GM19467 (cell line): ENCODE data around the gene LINC01488.

Experiments
- ATAC-seq: cut with Tn5 transposase; IDR thresholded peaks from one replicate; pipeline ENCODE4 v1.9.1; 2021; ENCODE audit warnings: mild to moderate bottlenecking, moderate library complexity; ENCODE audit not compliant: unreplicated experiment

Gene LINC01488

GRCh38 chr11:69481393-69481844, at the start of gene LINC01488:
LINC01488 (plus strand) TSS chr11:69481663.
- no peak for ATAC-seq

- no peak for ATAC-seq
These were observed 49.3 kb upstream of the LINC01488 start for GRCh38 chr11:69431893-69432738.

DNA sequence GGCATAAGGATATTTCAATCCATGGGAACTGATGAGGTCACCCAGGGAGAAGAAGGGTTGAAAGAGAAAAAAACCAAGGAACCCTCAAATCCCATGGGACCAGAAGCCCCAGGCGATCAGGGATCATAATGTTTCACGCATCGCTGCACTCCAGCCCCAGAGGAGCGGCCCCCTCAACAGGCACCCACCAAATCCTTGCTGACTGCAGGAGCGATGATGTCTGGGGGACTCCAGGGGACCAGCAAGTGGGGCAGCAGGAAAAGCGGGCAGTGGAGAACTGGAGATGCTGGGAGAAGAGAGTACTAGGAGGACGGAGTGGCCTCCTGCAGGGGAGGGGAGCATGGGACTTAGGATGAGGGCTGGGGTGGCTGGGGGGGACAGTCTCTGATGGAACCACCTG, 47.7 kb upstream of the LINC01488 start:
- ATAC-seq, result no peak

GRCh38 chr11:69434471-69434931, 47.0 kb upstream of the LINC01488 start:
- ATAC-seq, result no peak

DNA sequence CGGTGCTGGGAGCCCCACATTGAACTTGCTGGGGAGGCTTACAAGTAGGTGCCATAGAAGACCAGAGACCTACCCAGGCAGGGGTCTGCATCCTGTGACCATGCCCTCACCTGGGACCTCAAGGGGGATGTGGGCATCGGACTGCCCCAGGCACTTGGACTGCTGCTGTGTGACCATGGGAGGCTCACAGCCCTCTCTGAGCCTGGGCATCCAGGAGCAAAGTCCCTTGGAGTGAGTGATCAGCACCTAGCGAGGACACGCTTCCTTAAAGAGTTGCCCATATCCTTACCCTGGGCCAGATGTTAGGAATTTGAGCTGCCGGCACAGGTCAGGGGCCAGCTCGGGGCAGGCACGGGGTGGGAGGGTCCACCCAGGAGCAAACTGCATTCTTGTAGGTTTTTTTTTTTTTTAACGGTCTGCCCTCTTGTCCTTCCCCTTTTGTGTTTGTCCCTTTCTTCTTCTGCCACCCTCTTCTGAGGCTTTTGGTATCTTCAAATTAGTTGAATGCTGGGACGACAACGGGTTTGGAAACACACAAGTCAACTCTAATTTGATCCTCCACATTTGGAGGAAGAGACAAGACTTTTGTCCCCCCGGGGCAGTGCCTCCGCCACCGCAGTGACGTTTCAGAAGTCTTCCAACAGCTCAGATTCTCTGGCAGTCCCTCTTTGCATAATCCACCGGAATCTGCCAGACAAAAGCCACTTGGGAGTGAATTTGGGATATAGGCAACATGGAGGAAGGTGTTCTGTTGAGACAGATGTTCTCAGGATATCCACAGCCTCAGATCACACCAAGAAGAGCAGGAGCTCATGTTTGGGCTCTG, 46.1 kb upstream of the LINC01488 start:
- ATAC-seq, result no peak

DNA sequence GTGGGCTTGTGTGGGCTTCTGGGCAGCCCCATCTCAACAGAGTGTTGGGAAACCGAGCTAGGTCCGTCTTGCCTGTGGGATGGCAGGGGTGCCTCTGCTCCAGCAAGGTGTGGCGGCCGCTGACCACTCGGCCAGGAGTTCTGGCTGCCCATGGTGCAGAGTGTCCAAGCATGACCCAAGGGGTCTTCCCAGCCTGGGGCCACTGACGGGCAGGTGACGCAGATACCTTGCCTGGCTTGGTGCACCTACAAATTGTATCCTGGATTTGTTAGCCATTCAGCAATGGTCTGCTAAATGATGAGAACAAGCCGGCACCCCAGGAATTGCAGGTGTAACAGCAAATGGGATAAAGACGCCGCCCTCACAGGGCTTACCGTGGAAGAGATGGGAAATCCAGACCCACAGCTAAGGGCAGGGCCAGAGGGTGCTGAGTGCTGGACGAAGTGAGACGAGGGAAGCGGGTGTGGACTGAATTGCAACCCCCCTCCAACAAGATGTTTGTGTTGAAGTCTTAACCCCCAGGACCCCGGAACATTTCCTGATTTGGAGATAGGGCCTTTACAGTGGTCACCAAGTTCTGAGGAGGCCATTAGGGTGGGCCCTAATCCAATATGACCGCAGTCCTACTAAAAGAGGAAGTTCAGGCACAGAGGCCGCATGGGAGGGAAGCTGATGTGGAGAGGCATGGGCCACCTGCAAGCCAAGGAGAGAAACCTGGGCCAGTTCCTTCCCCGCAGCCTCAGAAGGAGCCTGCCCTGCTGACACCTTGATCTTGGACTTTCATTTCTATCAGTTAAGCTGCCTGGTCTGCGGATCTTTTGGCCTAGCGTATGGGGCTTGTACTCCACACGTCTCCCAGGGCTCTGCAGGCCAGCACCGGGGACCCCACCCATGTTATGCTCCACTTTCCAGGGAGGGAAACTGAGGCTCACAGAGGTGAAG, 45.2 kb upstream of the LINC01488 start:
- ATAC-seq, result no peak

DNA sequence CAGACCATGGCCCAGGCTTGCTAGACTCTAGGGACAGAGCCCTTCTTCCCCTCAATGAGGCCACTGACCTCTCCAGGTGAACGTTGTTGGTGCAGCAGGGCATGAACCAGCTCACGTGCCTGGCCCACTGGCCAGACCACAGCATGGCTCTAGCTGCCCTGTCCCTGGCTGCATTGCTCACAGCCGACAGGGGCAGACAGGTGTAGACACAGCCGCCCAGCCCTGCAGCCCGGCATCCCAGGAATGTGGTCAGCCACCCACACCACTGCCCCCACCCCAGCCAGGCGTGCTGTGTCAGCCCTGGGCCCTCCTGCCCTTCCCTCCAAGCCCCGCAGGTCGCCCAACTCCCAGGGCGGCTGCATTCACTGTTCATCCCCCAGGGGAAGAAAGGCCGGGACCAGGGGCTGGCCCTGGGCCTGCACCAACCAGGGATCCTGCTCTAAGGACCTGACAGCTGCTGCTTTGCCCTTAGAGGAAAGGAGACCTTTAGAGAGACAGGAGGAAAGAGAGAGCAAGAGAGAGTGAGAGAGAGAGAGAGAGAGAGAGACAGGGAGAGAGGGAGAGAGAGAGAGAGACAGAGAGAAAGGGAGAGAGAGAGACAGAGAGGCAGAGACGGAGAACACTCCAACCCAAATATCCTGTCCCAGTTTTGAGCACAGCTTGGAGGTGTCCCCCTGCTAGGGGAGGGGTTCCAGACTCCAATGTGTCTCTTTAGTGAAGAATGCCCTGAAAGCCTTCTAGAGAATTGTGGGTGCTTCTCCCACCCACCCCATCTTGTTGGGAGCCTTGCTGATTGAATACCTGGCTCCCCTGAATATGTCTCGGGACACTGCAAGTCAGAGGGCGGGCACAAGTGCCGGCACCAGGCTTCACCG, 44.2 kb upstream of the LINC01488 start:
- ATAC-seq, result no peak

DNA sequence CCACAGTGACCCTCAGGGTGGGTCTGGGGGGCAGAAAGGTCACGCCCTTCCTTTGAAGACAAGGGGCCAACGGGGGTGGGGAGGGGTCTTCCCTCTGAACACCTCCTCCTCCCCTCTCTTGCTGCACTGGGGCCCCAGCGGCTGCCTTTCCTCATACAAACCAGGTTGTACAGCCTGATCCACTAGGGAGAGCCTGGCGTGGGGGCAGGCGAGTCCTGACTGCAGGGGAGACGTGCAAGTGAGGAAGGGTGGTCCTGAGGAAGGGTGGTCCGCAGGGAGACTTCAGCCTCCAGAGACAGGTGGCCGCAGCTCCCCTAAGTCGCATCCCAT, 43.6 kb upstream of the LINC01488 start:
- ATAC-seq, result no peak

GRCh38 chr11:69438286-69438920, 43.1 kb upstream of the LINC01488 start:
- ATAC-seq, result no peak

GRCh38 chr11:69439127-69439526, 42.3 kb upstream of the LINC01488 start:
- ATAC-seq, result no peak

- ATAC-seq, result no peak
These were observed 41.6 kb upstream of the LINC01488 start for GRCh38 chr11:69439651-69440464.

GRCh38 chr11:69440876-69441275, 40.6 kb upstream of the LINC01488 start:
- ATAC-seq, result no peak

- no peak for ATAC-seq
These were observed 39.3 kb upstream of the LINC01488 start for GRCh38 chr11:69442012-69442806.

GRCh38 chr11:69442807-69443137, 38.7 kb upstream of the LINC01488 start:
- ATAC-seq, result no peak

- peak; percentile 87 for ATAC-seq
These were observed 38.1 kb upstream of the LINC01488 start for GRCh38 chr11:69443138-69443967.

- ATAC-seq, result no peak
These were observed 37.5 kb upstream of the LINC01488 start for GRCh38 chr11:69443968-69444364.
